GM18520 (cell line): Measurements from ENCODE around the gene PATL2.
"Not testable (repeated sequence)": the region's sequence is repeated elsewhere in the genome, so short reads cannot be mapped to it uniquely, and the experiment has no call there.

Source experiments
- ATAC-seq: cut with Tn5 transposase; IDR thresholded peaks from one replicate; pipeline ENCODE4 v1.9.1; 2021; ENCODE audit not compliant: unreplicated experiment

The PATL2 gene

DNA sequence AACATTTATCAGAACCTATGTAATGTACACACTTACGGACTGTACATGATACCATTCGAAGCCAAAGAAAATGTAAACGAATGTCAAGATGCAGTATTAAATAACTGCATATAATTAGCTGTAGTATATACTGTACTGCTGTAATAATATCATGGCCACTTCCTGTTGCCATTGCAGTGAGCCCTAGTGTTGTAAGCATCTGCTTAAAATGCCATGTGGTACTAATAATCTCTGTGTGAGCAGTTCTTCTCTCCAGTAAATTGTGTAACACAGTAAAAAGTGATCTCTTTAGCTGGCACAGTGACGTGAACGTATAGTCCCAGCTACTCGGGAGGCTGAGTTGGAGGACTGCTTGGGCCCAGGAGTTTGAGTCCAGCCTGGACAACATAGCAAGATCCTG, 56.3 kb downstream of the PATL2 start:
- ATAC-seq = no peak

DNA sequence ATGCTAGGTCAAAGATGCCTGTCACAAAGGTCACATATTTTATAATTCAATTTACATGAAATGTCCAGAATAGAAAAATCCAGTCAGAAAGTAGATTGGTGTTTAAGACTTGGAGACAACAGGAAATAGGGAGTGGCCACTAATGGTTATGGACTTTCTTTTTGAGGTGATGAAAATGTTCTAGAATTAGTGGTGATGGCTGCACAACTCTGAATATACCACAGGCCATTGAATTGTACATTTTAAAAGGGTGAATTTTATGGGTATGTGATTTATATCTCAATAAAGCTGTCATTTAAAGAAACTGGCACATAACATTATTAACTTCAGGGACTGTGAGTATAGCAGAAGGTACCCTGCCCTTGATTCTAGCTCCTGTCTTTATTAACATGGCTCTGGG, 63.5 kb downstream of the PATL2 start:
- ATAC-seq = no peak

DNA sequence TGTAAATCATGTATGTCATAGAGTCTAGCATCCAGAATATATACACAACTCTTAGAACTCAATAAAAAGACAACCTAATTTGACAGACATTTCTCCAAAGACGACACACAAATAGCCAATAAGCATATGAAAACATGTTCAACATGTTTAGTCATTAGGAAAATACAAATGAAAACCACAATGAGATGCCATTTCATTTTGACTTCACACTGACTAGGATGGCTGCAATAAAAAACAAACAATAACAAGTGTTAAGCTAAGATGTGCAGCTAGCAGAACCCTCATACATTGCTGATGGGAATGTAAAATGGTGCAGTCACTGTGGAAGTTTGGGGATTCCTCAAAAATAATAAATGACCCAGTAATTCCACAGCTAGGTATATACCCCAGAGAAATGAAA, 64.1 kb downstream of the PATL2 start:
- ATAC-seq = no peak

DNA sequence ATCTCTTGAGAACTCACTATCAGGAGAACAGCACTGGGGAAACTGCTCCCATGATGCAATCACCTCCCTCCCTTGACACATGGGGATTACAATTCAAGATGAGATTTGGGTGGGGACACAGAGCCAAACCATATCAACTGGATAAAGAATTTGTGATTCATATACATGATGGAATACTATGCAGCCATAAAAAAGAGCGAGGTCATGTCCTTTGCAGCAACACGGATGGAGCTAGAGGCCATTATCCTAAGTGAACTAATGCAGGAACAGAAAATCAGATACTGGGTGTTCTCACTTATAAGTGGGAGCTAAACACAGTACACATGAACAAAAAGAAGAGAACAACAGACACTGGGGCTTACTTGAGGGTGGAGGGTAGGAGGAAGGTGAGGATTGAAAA, 64.7 kb downstream of the PATL2 start:
- ATAC-seq = no peak

DNA sequence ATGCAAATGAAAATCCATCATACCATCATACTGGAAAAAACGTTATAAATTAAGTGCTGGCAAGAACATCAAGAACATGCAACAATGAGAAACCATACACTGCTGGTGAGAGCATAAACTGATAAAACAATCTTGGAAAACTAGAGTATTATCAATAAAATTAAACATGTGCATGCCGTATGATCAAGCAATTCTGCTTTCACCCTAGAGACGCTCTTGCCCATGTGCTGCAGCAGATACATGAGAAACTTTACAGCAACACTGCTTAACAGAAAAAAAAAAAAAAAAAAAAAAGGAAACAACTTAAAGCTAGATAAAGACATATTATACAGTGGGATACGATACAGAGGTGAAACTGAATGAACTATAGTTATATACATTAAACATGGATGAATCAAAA, 69.5 kb downstream of the PATL2 start:
- ATAC-seq = no peak

DNA sequence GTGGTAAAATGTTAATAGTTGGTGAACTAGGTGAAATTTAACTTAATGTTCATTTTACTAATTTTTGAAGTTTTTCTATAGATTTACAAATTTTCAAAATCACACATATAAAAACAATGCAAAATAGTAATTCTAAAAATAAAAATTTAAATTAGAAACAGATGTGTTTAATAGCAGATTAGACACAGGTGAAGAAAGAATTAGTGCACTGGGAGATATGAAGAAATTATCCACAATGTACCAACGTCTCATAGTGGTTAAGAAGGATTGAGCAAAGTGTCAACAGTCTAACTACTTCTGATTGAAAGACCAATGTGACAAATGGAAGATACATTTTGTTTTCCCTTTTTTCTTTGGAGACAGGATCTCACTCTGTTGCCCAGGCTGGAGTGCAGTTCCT, 74.1 kb downstream of the PATL2 start:
- ATAC-seq = no peak

DNA sequence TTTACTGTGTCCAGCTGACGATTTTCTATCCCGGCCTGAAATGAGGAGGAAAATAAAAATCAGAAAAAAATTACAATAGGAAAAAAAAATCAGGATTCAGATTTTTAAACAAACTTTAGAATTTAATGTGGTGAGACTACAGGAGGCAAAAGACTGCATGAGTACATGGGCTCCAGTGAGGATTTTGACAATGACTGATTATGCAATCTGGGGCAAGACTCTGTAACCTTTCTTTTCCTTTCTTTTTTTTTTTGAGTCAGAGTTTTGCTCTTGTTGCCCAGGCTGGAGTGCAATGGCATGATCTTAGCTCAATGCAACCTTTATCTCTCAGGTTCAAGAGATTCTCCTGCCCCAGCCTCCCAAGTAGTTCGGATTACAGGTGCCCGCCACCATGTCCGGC, 77.5 kb downstream of the PATL2 start:
- ATAC-seq = no peak

DNA sequence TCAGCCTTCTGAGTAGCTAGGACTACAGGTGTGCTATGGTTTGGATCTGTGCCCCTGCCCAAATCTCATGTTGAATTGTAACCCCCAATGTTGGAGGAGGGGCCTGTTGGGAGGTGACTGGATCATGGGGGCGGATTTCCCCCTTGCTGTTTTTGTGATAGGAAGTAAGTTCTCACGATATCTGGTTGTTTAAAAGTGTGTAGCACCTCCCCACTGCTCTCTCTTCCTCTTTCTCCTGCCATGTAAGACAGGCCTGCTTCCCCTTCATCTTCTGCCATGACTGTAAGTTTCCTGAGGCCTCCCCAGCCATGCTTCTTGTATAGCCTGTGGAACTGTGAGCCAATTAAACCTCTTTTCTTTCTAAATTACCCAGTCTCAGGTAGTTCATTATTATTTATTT, 85.8 kb downstream of the PATL2 start:
- not testable (repeated sequence) for ATAC-seq

DNA sequence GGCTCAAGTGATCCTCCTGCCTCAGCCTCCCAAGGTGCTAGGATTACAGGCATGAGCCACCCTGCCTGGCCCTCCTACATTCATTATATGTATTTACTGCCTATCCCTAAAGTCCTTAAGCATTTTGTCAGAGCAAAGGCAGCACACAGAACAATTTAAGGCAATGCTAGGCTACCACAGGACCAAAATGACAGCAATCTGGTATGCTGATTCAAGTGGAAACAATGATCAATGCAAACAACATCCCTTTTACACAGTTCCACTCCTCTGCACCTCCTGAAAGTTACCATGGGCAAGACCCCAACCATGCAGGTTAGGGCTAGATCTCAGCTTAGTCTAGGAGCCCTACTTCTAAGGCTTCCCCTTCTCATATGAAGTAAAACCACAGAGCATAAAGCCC, 87.9 kb downstream of the PATL2 start:
- ATAC-seq = no peak

DNA sequence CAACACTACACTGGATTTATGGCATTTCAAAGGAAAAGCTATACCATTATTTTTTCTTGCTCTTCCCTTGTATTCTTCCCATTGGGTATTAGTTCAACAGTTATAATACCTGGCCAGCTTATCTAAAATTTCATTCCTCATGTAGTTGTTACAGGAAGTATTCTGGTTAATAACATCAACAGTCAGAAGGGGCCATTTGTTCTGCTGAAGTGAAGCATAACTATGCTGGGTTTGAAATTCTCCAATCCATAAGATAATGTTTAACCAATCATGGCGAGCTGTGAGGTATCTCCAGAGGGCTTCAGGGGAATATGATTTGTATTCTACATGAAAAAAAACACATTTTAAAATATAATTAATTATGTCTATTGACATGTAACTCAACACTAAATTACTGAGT, 91.0 kb downstream of the PATL2 start:
- no peak for ATAC-seq

DNA sequence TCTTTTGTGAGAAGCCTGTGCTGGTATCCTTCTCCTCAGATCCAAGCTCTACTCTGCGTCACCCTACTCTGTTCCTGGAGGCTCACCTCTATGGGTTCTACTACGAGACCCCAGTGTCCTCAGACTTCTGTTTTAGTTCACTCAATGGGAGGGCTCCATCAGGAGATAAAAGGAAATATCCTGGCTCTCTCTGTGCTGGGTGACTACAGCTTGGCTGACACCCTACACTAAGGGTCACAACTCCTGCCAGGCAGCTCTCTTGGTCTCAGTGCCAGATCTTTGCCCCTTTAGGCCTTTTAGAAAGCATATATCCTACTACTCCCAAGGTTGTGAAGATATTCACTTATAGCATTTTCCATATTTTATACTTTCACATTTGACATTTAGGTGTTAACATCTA, 94.1 kb downstream of the PATL2 start:
- no peak for ATAC-seq
